CD14-positive monocyte (primary cell): Measurements from ENCODE around the gene SCAMP3. TPM values are rescaled to one million over a fixed set of nuclear protein-coding genes. Genes with fewer than 3 reads are reported as not detected.

Experiments used
- DNase-seq, 3 donors: peaks; one replicate each; pipeline ENCODE4 v3.0.0-alpha.2; 2011 to 2022
- H2AFZ ChIP-seq: 2 replicates; pipeline ENCODE4 v1.6.0; 2012; ENCODE audit warnings: mild to moderate bottlenecking, low read depth, low read length, inconsistent platforms; ENCODE audit not compliant: insufficient read depth, poor library complexity, severe bottlenecking
- H3K27ac ChIP-seq, 2 donors: 1 replicate in 1 of 2; 2 replicates in 1 of 2; pipeline ENCODE4 v1.5.1; 2012 to 2013; ENCODE audit warnings: low read length in 2 of 2, control low read depth in 1 of 2, inconsistent platforms in 1 of 2, low read depth in 1 of 2, mild to moderate bottlenecking in 1 of 2
- H3K27me3 ChIP-seq, 2 donors: one replicate each; pipeline versions ENCODE4 v1.6.0 to v1.6.1; 2011 to 2013; ENCODE audit warnings: low read length in 2 of 2; ENCODE audit not compliant: control insufficient read depth in 2 of 2, insufficient read depth in 2 of 2
- H3K36me3 ChIP-seq, 2 donors: replicated peaks in 1 of 2; 1 replicate in 1 of 2; 2 replicates in 1 of 2; pipeline versions ENCODE4 v1.5.1 to v1.6.1; 2012 to 2013; ENCODE audit warnings: low read length in 2 of 2, control low read depth in 1 of 2, inconsistent platforms in 1 of 2, mild to moderate bottlenecking in 1 of 2; ENCODE audit not compliant: insufficient read depth in 2 of 2, control insufficient read depth in 1 of 2
- H3K4me1 ChIP-seq, 2 donors: 1 replicate in 1 of 2; 2 replicates in 1 of 2; pipeline versions ENCODE4 v1.5.1 to v1.6.1; 2012 to 2013; ENCODE audit warnings: low read length in 2 of 2, control low read depth in 1 of 2, inconsistent platforms in 1 of 2, mild to moderate bottlenecking in 1 of 2, moderate library complexity in 1 of 2; ENCODE audit not compliant: insufficient read depth in 2 of 2, control insufficient read depth in 1 of 2
- H3K4me2 ChIP-seq: replicated peaks from 2 replicates; pipeline ENCODE3; 2012; ENCODE audit warnings: low read length, moderate library complexity, mild to moderate bottlenecking; ENCODE audit not compliant: poor library complexity, severe bottlenecking; ENCODE audit errors: extremely low read depth
- H3K4me3 ChIP-seq, 3 experiments: fragments of 200-600 bp in 1 of 3; sonication (generic) in 1 of 3; replicated peaks in 1 of 3; 1 replicate in 2 of 3; 2 replicates in 1 of 3; pipeline ENCODE4 v1.5.1; 2011 to 2013; ENCODE audit warnings: low read length in 3 of 3, mild to moderate bottlenecking in 3 of 3, control low read depth in 2 of 3, low read depth in 2 of 3, inconsistent platforms in 1 of 3, moderate library complexity in 1 of 3
- H3K79me2 ChIP-seq: 2 replicates; pipeline ENCODE4 v1.6.0; 2012; ENCODE audit warnings: mild to moderate bottlenecking, control low read depth, inconsistent platforms, low read length, moderate library complexity; ENCODE audit not compliant: insufficient read depth
- H3K9ac ChIP-seq: 2 replicates; pipeline ENCODE4 v1.6.0; 2017; ENCODE audit warnings: low read length, mild to moderate bottlenecking; ENCODE audit not compliant: insufficient read depth, poor library complexity, severe bottlenecking
- H3K9me3 ChIP-seq, 2 donors: replicated peaks in 1 of 2; 1 replicate in 1 of 2; 2 replicates in 1 of 2; pipeline versions ENCODE4 v1.5.1 to v1.6.1; 2012 to 2013; ENCODE audit warnings: low read length in 2 of 2, control low read depth in 1 of 2; ENCODE audit not compliant: control insufficient read depth in 1 of 2, insufficient read depth in 1 of 2
- H4K20me1 ChIP-seq: 2 replicates; pipeline ENCODE4 v1.6.0; 2012; ENCODE audit warnings: mild to moderate bottlenecking, low read length, control low read depth, moderate library complexity; ENCODE audit not compliant: insufficient read depth
- H3K27ac Mint-ChIP-seq, 7 donors: one replicate each; pipeline ENCODE4 v1.8.0; 2020; ENCODE audit warnings: mild to moderate bottlenecking in 7 of 7, mixed read lengths in 7 of 7, moderate library complexity in 6 of 7, inconsistent platforms in 2 of 7
- H3K27me3 Mint-ChIP-seq, 3 donors: one replicate each; pipeline ENCODE4 v1.8.0; 2021 to 2022; ENCODE audit warnings: low read depth in 3 of 3, mild to moderate bottlenecking in 3 of 3, mixed read lengths in 3 of 3, moderate library complexity in 3 of 3, inconsistent platforms in 1 of 3
- H3K36me3 Mint-ChIP-seq, 2 donors: one replicate each; pipeline ENCODE4 v1.8.0; 2020; ENCODE audit warnings: mixed read lengths in 2 of 2, inconsistent platforms in 1 of 2, mild to moderate bottlenecking in 1 of 2
- H3K4me1 Mint-ChIP-seq: one replicate; pipeline ENCODE4 v1.8.0; 2020; ENCODE audit warnings: mild to moderate bottlenecking, mixed read lengths
- H3K4me3 Mint-ChIP-seq, 2 donors: one replicate each; pipeline ENCODE4 v1.8.0; 2020; ENCODE audit warnings: mild to moderate bottlenecking in 2 of 2, mixed read lengths in 2 of 2, moderate library complexity in 1 of 2
- H3K9me3 Mint-ChIP-seq, 7 donors: one replicate each; pipeline ENCODE4 v1.8.0; 2020 to 2022; ENCODE audit warnings: mixed read lengths in 7 of 7, mild to moderate bottlenecking in 6 of 7, moderate library complexity in 6 of 7, inconsistent platforms in 2 of 7
- CTCF ChIP-seq: fragments of 200-600 bp; IDR thresholded peaks from one replicate; pipeline ENCODE4 v1.8.0; 2022; ENCODE audit warnings: antibody characterized with exemption, mild to moderate bottlenecking
- WGBS: methylation state at CpG from one replicate; pipeline ENCODE4 v1.1.5; 2013; ENCODE audit warnings: missing lambda C conversion rate; ENCODE audit not compliant: insufficient coverage; 5-methylcytosine and 5-hydroxymethylcytosine counted together
- intact Hi-C, 2 donors: fragments of 100-400 bp; cut with micrococcal nuclease; formaldehyde crosslinking; loops; one replicate each; pipeline versions ENCODE4 v1.15.0 to v1.15.1; 2023
- polyA plus RNA-seq, 3 donors: library from polyadenylated mRNA; depleted of rRNA in 1 of 3; unstranded in 2 of 3; stranded (reverse) in 1 of 3; fragments of 300-500 nt in 2 of 3; fragments of >200 nt in 1 of 3; fragmentation: Illumina TruSeq in 2 of 3; gene quantifications; 1 replicate in 2 of 3; 2 replicates in 1 of 3; pipeline ENCODE4 v1.2.3, GENCODE V29; 2012 to 2021

Gene SCAMP3
- polyA plus RNA-seq, 3 donors, result 54.9 to 69.8 (median 64.9) TPM

- H3K4me3 Mint-ChIP-seq, result peak within 1 kb of the TSS; percentile 90 to 93
- Histone ChIP-seq H3K4me1 (peaks cover 30 to 42% of the 10 kb centered on the region in 2 donors), H3K27me3 (peaks cover 0 to 11% of the 10 kb centered on the region in 2 donors), H2AFZ (peak within 1 kb of the TSS; percentile 87), H4K20me1 (peaks cover 31% of the 10 kb centered on the region), H3K4me3 (peak within 1 kb of the TSS; percentile 69 to 97 (median 83)), H3K27ac (peak within 1 kb of the TSS; percentile 46 to 80), H3K9ac (peak within 1 kb of the TSS; percentile 77), H3K79me2 (peaks cover 34% of the 10 kb centered on the region), H3K36me3 (peaks cover 22 to 27% of the 10 kb centered on the region in 2 donors), H3K9me3 (no peaks in the 10 kb centered on the region), H3K4me2 (peak within 1 kb of the TSS; percentile 77)
- peaks cover 24 to 28% of the 10 kb centered on the region in 2 donors for H3K36me3 Mint-ChIP-seq
- 14% methylated on average over 42 of the region's 61 CpGs for WGBS
- peak; percentile 89 to 92 (median 90) for DNase-seq
- TF ChIP-seq CTCF, result no peak
- no peaks in the 10 kb centered on the region for H3K9me3 Mint-ChIP-seq
- intact Hi-C loops, result no loop called here
- peak within 1 kb of the TSS; percentile 88 to 95 (median 91) for H3K27ac Mint-ChIP-seq
- H3K4me1 Mint-ChIP-seq, result peaks cover 31% of the 10 kb centered on the region
- peaks cover 4 to 10% (median 9%) of the 10 kb centered on the region in 3 donors for H3K27me3 Mint-ChIP-seq
These were observed 11.4 kb upstream of the SCAMP3 start, which contains the start of gene CLK2 for GRCh38 chr1:155273343-155274245. Gene CLK2 (minus strand): TSS chr1:155273504. CDS start chr1:155270977, 2,527 bp downstream.

- no peaks in the 10 kb centered on the region for H3K9me3 ChIP-seq
- peak in 2 of 3 donors; percentile 42 to 46 for DNase-seq
- Mint-ChIP-seq H3K9me3 (no peaks in the 10 kb centered on the region), H3K4me3 (peak overlapping the region; percentile 90 to 93), H3K27me3 (peaks cover 0 to 2% (median 2%) of the 10 kb centered on the region in 3 donors), H3K4me1 (peaks cover 23% of the 10 kb centered on the region), H3K27ac (peak overlapping the region; percentile 78 to 95 (median 91)), H3K36me3 (peaks cover 32 to 37% of the 10 kb centered on the region in 2 donors)
- H3K27me3 ChIP-seq, result peaks cover 0 to 2% of the 10 kb centered on the region in 2 donors
- no peak for TF ChIP-seq CTCF
- H3K9ac ChIP-seq, result peak overlapping the region; percentile 77
- peaks cover 23 to 34% of the 10 kb centered on the region in 2 donors for H3K4me1 ChIP-seq
- intact Hi-C loops, result no loop called here
- peak overlapping the region; percentile 77 for H3K4me2 ChIP-seq
- peaks cover 31 to 36% of the 10 kb centered on the region in 2 donors for H3K36me3 ChIP-seq
- H3K4me3 ChIP-seq, result peak overlapping the region; percentile 69 to 97 (median 83)
- peaks cover 40% of the 10 kb centered on the region for H4K20me1 ChIP-seq
- 0% methylated on average over 37 of the region's 44 CpGs for WGBS
- peak overlapping the region; percentile 87 for H2AFZ ChIP-seq
- H3K27ac ChIP-seq, result peak overlapping the region; percentile 46 to 80
- H3K79me2 ChIP-seq, result peaks cover 34% of the 10 kb centered on the region
These were observed 10.5 kb upstream of the SCAMP3 start for GRCh38 chr1:155272466-155273342.
